GM19455 (cell line): ENCODE measurements around the gene TNNT2.

Source experiments
- ATAC-seq: cut with Tn5 transposase; IDR thresholded peaks from one replicate; pipeline ENCODE4 v1.9.1; 2021; ENCODE audit not compliant: unreplicated experiment

Gene TNNT2

DNA sequence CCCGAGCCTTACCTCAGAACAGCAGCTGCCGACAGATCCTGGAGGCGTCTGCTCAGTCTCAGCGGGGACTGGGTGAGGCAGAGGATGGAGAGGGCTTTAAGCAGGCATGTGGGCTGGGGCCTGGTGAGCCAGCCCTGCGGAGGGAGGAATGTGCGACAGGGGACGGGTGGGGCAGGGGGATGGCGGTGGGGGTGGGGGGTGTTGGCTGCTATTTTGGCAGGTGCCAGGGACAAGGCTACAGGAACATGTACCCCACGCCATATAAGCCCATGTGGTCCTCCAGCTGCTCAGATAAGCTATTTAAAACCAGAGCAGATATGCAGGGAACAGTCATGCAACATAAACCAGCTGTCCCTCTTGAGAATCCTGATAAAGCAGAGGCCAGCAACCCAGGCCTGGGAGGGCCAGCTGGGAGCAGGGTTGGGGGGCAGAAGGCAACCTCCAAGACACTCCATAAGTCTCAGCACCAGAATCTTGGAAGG lies at the start of gene TNNT2:
Gene TNNT2, minus strand, starts transcription at position 70 of the 482 bp plus-strand sequence. CDS start 4,426 bp downstream, outside the sequence.
- ATAC-seq, result no peak

- no peak for ATAC-seq
Measured at GRCh38 chr1:201426479-201427310, 49.2 kb upstream of the TNNT2 start.

DNA sequence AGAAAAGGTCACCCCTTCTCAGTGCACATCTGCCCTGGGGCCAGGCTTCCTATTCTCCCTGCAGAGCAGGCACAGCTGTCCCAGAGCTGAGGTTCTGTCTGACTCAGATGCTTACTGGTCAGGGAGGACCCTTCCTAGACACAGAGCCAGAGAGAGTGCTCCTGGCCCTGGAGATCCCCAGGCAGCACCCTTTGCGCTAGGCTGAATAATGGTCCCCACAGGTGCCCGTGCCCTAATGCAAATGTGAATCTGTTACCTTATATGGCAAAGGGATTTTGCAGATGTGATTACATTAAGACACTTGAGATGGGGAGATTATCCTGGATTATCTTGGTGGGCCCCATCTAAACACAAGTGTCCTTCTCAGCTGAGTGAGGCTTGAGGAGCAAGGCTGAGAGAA lies 46.7 kb upstream of the TNNT2 start:
- no peak for ATAC-seq

DNA sequence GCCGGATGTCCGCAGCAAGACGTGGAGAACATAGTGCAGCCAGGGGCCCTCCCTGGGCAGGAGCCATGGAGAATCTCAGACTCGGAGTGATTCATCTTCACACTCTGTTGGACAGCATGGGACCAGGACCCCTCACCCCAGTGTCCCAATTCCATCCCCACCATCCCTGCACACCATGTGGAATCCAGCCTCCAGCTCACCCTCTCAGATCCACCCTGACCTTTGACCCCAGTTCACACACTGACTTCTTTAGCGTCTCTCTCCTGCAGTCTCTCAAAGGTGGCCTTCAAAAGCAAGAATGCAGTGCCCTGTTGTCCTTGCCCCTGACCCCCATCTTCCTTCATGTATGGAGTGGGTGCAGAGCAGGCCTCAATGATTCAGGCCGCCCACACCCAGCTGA lies 46.2 kb upstream of the TNNT2 start:
- no peak for ATAC-seq

- ATAC-seq, result no peak
Measured at GRCh38 chr1:201422436-201423030, 45.1 kb upstream of the TNNT2 start.

DNA sequence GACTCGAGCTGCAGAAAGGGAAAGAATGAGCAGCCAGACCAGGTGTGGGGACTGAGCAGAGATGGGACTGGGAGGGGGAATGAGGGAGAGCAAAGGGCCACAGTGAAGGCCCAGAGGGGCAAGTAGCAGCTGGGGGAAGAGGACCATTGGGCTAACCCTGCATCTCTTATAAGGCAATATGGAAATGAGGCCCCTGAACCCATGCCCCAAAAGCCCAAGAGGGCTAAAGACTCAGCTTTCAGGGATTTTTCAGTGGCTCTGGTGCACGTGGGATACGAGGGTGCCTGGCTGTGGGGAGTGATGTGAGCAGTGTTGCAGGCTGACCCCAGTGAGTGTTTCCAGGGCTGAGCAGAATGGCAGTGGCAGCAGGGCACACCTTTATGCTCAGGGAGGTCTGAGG lies 44.5 kb upstream of the TNNT2 start:
- ATAC-seq, result no peak

DNA sequence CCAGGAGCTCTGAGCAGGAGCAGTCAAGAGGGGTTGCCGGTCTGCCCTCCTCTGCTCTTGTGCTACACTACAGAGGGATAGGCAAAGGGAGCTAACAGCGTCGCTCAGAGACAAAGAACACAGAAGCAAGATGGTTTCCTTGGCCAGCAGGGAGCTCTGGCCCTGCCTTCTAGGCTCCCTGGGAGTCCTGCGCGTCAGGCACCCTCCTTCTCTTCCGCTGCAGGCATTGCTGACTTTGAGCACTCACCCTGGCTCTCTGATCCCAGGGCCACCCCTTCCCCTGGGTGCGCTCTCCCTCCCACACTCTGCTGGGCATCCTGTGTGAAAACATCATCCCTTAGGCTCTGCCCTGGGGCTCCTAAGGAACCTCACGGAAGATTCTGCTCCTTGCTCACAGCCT lies 43.6 kb upstream of the TNNT2 start:
- ATAC-seq, result no peak

DNA sequence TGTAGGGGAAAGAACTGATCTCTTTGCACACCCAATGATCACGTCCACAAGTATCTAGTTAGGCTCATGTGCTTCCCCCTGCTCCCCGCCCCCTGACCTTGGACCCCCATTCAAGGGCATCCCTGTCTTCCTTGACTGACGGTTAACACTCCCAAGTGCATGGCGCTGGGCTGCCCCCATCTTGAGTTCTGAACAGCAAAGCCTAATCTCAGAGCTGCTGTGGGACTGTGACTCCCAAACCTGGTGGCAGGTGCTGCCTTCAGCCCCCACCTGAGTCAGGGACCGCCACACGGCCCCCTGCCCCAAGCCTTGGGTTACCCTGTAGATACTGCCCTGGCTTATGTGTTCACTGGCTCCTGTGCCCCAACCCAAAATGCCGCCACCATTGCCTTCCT lies 43.1 kb upstream of the TNNT2 start:
- ATAC-seq, result no peak

- ATAC-seq, result no peak
Measured at GRCh38 chr1:201419746-201420607, 42.5 kb upstream of the TNNT2 start.

DNA sequence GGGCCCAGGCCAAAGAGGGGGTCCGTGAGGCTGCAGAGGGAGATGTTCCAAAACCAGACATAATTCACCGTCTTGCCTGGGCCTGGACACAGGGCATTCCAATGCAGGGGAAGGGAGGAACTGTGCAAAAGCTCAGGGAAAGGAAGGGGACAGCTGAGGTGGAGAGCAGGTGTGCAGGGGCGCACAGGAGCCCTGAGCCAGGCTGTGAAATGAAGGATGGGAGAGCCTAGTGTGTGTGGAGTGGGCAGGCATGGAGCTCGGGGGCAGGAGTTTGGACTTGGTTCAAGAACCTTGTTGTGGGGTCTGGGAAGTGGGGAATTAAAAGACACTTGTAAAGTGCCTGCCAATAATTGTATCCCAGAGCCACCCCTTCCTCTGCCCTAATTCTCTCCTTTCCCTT lies 41.8 kb upstream of the TNNT2 start:
- no peak for ATAC-seq

- ATAC-seq, result no peak
Measured at GRCh38 chr1:201418461-201418860, 41.0 kb upstream of the TNNT2 start.

- ATAC-seq, result no peak
Measured at GRCh38 chr1:201414051-201414738, 36.7 kb upstream of the TNNT2 start.

- no peak for ATAC-seq
Measured at GRCh38 chr1:201411292-201411691, 33.8 kb upstream of the TNNT2 start.

- no peak for ATAC-seq
Measured at GRCh38 chr1:201409440-201409839, 32.0 kb upstream of the TNNT2 start.

DNA sequence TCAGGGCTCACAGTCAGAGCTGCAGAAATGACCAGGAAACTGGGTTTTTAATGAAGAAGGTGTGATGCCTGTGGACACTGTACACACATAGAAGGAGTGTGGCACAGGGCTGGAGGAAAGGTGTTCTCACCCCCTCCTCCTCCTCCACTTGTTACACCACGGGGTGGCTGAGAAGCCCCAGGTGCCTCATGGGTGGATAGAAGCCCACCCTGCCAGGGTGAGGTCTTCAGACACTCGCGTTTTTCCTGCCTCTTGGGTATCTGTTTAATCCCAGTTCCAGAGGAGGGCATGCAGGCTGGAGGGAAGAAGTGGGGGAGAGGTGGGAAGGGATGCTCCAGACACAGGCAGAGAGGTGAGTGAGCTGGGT lies 31.3 kb upstream of the TNNT2 start:
- no peak for ATAC-seq

DNA sequence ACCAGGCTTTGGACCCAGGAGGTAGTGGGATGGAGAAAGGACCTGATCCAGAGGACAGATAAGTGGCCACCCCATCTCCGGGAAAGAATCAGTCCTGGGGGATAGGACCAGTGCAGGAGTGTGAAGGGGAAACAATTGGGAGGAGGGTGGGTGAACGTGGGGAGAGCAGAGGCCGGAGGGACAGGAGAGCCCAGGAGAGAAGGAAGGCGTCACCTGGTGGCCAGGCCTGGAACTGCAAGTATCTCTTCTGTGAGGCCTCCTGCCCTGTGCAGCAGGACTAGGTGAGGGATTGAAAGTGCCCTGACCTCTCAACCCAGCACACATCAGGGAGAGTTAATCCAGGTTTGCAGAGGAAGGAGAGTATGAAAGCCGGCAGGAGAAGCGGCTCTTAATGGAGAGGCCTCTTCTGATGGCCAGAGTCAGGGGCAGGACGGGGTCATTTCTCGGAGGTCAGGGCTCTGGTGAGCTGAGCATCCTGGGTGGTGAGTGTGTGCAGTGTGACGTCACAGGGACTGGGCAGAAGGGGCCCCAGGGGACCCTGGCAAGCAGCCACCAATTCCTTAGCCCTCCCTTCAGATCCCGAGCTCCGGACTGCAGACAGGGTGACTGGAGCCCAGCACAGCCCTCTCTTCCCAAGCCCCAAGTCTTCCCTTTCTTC lies 30.8 kb upstream of the TNNT2 start:
- no peak for ATAC-seq

- no peak for ATAC-seq
Measured at GRCh38 chr1:201406831-201407406, 29.4 kb upstream of the TNNT2 start.

DNA sequence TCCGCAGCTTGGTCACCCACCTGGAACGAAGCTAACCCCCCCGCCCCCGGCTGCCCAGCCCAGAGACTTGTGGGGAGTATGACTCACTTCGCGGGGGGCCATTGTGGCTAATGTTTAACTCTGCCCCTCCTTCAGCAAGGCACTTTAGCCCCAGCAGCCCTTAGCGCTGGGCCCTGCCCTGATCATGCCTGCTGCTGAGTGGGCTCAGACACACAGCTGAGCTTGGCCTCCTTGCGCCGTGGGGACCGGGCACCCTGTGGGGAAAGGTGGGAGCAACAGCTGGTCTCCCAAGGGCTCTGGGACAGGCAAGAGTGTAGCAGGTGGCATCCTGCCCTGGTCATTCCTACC lies 28.0 kb upstream of the TNNT2 start:
- ATAC-seq, result no peak

DNA sequence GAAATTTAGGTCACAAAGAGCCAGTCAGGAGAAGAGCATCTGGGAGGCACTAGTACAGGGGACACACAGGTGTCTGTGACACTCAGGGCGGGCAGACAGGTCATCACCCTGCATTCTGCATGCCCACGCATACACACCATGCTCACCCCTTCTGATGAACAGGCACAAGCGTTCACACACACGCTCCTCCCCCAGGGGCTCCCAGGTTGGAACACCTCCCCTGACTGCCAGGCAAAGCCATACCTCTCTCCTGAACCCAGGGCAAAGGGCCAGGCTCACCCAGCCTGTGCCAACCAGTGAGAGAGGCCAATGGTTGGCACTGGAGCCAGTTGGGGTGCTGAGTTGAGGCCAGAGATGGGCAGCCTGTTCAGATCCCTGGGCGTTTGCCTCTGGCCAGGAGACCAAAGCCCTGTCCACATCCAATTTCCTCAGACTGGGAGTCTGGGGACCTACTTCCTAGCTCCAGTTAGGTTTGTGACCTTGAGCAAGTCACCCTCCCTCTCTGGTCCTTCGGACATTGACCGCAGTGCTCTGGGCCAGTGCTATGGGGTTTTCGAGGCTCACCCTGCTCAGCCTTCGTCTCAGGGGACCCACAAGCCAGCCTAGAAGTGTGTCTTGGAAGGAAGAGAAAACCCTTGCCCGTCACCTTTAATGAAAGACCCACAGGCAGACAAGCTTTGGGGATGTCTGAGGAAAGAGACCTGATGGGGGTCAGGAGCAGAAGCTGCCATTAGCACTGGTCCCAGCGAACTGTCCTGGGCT lies 27.4 kb upstream of the TNNT2 start:
- no peak for ATAC-seq

- no peak for ATAC-seq
Measured at GRCh38 chr1:201404055-201404454, 26.6 kb upstream of the TNNT2 start.
